Right hindlimb (tissue), 1 donor: Measurements from ENCODE around the gene HTR3A.

ENCODE experiments used
- DNase-seq: peaks from one replicate; pipeline ENCODE4 v3.0.0-alpha.2; 2018

Gene HTR3A

DNA sequence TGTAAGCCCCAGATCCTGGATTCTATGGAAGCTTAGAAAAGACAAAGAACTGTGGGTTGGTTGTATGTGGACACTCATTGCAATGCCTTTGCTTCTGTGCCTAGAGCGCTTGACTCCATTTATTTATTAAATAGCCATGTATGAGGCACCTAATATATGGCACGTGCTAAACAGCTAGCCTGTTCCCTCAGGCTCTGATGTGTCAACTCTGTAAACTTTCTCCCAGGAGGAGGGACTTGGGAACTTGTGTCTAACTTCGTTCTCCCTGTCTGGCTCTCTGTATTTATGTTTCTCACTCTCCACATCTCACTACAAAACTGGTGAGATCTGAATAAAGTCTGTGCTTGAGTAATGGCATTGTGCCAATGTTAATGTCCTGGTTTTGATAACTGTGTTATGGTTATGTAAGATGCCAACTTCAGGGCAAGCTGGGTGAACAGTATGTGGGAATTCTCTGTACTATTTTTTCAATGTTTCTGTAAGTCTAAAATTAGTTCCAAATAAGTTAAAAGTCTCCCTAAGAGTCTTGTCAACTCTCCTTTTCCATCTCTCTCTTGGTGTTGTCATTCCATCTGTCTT is 50.5 kb downstream of the HTR3A start:
- DNase-seq: no peak

- no peak for DNase-seq
Measured at GRCh38 chr11:114026355-114026754, 51.4 kb downstream of the HTR3A start.

- DNase-seq: no peak
Measured at GRCh38 chr11:114027391-114027790, 52.5 kb downstream of the HTR3A start.

- no peak for DNase-seq
Measured at GRCh38 chr11:114027926-114028325, 53.0 kb downstream of the HTR3A start.

DNA sequence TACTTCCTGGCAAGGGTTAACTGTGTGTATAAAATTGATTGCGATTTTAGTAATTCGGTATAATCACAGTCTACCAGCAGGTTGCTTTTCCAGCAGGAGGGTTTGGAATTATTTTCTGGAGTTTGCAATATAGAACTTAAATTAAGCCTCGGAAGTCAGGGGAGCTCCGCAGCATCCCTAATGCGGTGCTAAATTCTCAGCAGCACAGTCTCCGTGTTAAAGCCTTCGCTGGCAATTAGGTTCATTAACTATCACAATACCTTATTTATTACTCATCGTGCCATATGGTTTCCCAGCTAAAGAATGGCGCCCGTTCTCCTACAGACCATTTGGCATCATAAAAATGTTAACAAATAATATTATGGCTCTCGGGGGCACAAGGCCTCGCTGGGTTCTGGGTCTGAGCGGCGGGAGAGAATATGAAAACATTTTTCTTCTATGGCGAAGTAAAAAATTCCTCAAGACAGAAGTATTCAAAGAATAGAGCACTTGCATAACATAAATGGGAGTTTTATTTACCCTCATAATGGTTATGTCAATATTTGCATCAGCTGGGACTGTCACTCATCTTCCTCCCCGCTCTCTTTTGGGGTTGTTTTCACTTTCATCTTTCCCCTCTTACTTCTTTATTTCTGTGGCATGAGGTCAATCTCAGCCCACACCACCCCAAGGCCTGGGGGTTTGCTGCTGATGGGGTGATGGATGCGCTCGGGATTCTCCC is 56.5 kb downstream of the HTR3A start:
- DNase-seq: no peak

GRCh38 chr11:114031967-114032320 is 57.0 kb downstream of the HTR3A start:
- no peak for DNase-seq

DNA sequence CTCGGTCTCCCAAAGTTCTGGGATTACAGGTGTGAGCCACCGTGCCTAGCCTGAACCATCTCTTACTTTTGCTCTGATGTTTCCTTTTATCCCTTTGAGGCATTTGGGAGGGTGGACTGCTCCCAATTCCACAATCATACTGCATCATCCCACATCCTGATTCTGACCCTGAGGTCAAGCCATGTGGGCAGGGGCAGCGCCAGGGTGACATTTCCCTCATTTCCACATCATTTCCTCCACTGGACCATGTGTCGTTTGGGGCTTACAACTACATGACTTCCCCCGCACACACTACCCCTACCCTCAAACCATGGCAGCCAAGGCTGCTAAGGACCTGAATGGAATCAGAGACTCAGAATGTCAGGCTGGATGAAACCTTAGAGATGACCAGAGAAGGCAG is 58.2 kb downstream of the HTR3A start:
- no peak for DNase-seq

GRCh38 chr11:114033572-114033971 is 58.7 kb downstream of the HTR3A start:
- DNase-seq: no peak

GRCh38 chr11:114034956-114035355 is 60.0 kb downstream of the HTR3A start:
- no peak for DNase-seq

GRCh38 chr11:114036147-114036811 is 61.4 kb downstream of the HTR3A start:
- DNase-seq: peak; percentile 83

DNA sequence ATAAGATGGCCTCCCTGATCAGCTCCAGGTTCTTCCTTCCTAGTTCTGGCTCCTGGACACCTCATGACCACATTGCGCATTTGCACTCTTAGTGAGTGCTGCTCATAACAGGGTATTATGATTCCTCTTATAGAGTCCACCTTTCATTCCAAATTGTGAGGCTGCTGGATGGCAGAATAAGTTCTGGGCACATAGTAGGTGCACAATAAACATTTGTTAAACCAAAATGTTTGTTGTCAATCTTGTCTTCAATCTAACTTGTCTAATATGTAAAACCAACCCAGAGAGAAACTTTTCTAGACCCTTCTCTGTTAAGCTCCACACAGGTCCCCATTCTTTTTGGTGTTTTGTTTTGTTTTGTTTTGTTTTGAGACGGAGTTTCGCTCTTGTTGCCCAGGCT is 62.0 kb downstream of the HTR3A start:
- no peak for DNase-seq

GRCh38 chr11:114039551-114039950 is 64.6 kb downstream of the HTR3A start:
- no peak for DNase-seq
